PFSK-1 (cell line): ENCODE measurements around the gene FOXN1.

ENCODE experiments used
- POLR2AphosphoS5 ChIP-seq: IDR thresholded peaks from 2 replicates; pipeline ENCODE4 v1.6.1; 2012; ENCODE audit warnings: low read depth, mild to moderate bottlenecking, control low read depth, low read length, moderate library complexity
- REST ChIP-seq, 2 experiments: IDR thresholded peaks; 2 replicates each; pipeline versions ENCODE4 v1.6.1 to v1.8.0; 2011 to 2012; ENCODE audit warnings: low read depth in 2 of 2, low read length in 2 of 2, control low read depth in 1 of 2, inconsistent platforms in 1 of 2, mild to moderate bottlenecking in 1 of 2, moderate library complexity in 1 of 2; ENCODE audit not compliant: insufficient read depth in 1 of 2
- SIN3A ChIP-seq: IDR thresholded peaks from 2 replicates; pipeline ENCODE4 v1.6.1; 2012; ENCODE audit warnings: mild to moderate bottlenecking, low read length, moderate library complexity, borderline replicate concordance; ENCODE audit not compliant: insufficient read depth
- TAF1 ChIP-seq: IDR thresholded peaks from 2 replicates; pipeline ENCODE4 v1.6.1; 2012; ENCODE audit warnings: low read length, control low read depth, borderline replicate concordance; ENCODE audit not compliant: insufficient read depth

- no peak for TF ChIP-seq SIN3A
- no peak for TF ChIP-seq POLR2AphosphoS5
- TF ChIP-seq REST (IDR thresholded peaks at IDR 0.05; ENCODE audit: insufficient read depth in 1 of 2, low read depth in 2 of 2, low read length in 2 of 2) = no peak
- no peak for TF ChIP-seq TAF1
Measured at GRCh38 chr17:28540231-28540630, 34.1 kb downstream of the FOXN1 start.
